ENCODE measurements around the gene DEDD. TPM values are rescaled to one million over a fixed set of nuclear protein-coding genes. Genes with fewer than 3 reads are reported as not detected.

Gene DEDD
- polyA plus RNA-seq, 1 of the 3 experiments (the other 2 are of a cell fraction): 45.0 TPM

DNA sequence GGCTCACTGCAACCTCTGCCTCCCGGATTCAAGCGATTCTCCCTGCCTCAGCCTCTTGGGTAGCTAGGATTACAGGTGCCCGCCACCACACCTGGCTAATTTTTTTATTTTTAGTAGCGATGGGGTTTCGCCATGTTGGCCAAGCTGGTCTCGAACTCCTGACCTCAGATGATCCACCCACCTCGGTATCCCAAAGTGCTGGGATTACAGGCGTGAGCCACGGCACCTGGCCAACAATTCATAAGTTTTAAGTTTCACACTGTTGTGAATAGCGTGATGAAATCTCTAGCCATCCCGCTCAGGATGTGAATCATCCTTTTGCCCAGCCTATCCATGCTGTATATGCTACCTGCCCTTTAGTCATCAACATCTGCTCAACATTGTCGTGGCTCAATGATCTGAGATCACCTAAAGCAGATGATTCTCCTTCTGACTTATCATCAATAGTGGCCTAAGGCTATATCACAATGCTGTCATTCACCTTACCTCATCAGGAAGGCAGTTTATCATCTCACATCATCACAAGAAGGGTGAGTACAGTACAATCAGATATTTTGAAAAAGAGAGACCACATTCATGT, 17.2 kb downstream of the DEDD start:
- 61% methylated on average over 12 of the region's 12 CpGs for WGBS (ENCODE audit: low lambda C conversion rate)
- H3K4me2 ChIP-seq: peak overlapping the region; percentile 92
- no peaks in the 10 kb centered on the region for H3K9me3 ChIP-seq
- H3K4me1 ChIP-seq (ENCODE audit: control insufficient read depth in 1 of 2, insufficient read depth in 2 of 2, low read depth in 1 of 2, low read length in 1 of 2): peaks cover 19 to 25% of the 10 kb centered on the region in 2 experiments; a peak in 3 of 4 replicates
- ChIA-PET POLR2A (no interaction called here), CTCF (interaction anchor here (2.2 kb wide), 1 partner anchor 18 kb away, joined by 6 read pairs; no protein-coding TSS in a partner anchor)
- H3K27ac ChIP-seq (ENCODE audit: low read depth in 2 of 2, low read length in 1 of 2): peak overlapping the region in 1 of 2 experiments; percentile 45; a peak in 2 of 4 replicates
- peaks cover 93% of the 10 kb centered on the region for H3K79me2 ChIP-seq (ENCODE audit: insufficient read depth)
- peaks cover 13 to 20% of the 10 kb centered on the region in 2 experiments for H3K36me3 ChIP-seq (replicated peaks in 1 of 2; ENCODE audit: control insufficient read depth in 1 of 2, insufficient read depth in 2 of 2, low read length in 1 of 2)
- H4K20me1 ChIP-seq (ENCODE audit: insufficient read depth): peaks cover 45% of the 10 kb centered on the region
- no peaks in the 10 kb centered on the region for H3K27me3 ChIP-seq (ENCODE audit: insufficient read depth)
- no peak overlapping the region for H3K4me3 ChIP-seq (ENCODE audit: low read depth in 2 of 2, low read length in 1 of 2)
- H3K9me2 ChIP-seq: no peaks in the 10 kb centered on the region
- DNase-seq: no peak
- no peak overlapping the region for H2AFZ ChIP-seq (ENCODE audit: low read depth)
- H3K9ac ChIP-seq: no peak overlapping the region
- peaks cover 15% of the 10 kb centered on the region for H3F3A ChIP-seq (replicated peaks; ENCODE audit: insufficient read depth)
- no peak for TF ChIP-seq RFX5 (IDR thresholded peaks at IDR 0.05; ENCODE audit: low read length)
- TF ChIP-seq SMC3 (IDR thresholded peaks at IDR 0.05; ENCODE audit: low read depth, low read length): no peak
- no peak for TF ChIP-seq CHD2 (IDR thresholded peaks at IDR 0.05; ENCODE audit: low read length, partially characterized antibody)
- TF ChIP-seq, protein P1, sequence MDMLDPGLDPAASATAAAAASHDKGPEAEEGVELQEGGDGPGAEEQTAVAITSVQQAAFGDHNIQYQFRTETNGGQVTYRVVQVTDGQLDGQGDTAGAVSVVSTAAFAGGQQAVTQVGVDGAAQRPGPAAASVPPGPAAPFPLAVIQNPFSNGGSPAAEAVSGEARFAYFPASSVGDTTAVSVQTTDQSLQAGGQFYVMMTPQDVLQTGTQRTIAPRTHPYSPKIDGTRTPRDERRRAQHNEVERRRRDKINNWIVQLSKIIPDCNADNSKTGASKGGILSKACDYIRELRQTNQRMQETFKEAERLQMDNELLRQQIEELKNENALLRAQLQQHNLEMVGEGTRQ (IDR thresholded peaks at IDR 0.05; ENCODE audit: borderline replicate concordance, low read depth, low read length): no peak
- TF ChIP-seq ELF1 (IDR thresholded peaks at IDR 0.05): no peak
- peak; percentile 72 for TF ChIP-seq FOSL2 (IDR thresholded peaks at IDR 0.05; ENCODE audit: borderline replicate concordance, low read depth)
- peak; percentile 59; the same call in 1 of the 2 replicates for TF ChIP-seq NFIC (IDR thresholded peaks at IDR 0.05; ENCODE audit: borderline replicate concordance)
- TF ChIP-seq GABPA (IDR thresholded peaks at IDR 0.05; ENCODE audit: low read depth): no peak
- TF ChIP-seq MAX (IDR thresholded peaks at IDR 0.05; ENCODE audit: low read depth): peak; percentile 50; the same call in 1 of the 2 replicates
- TF ChIP-seq MEF2A (IDR thresholded peaks at IDR 0.05; ENCODE audit: borderline replicate concordance, low read depth): no peak
- TF ChIP-seq MXI1 (IDR thresholded peaks at IDR 0.05; ENCODE audit: low read depth, low read length): no peak
- no peak for TF ChIP-seq TEAD4 (IDR thresholded peaks at IDR 0.05; ENCODE audit: borderline replicate concordance, insufficient read depth)
- TF ChIP-seq RXRA (IDR thresholded peaks at IDR 0.05; ENCODE audit: borderline replicate concordance, low read depth): no peak
- TF ChIP-seq, protein P2, sequence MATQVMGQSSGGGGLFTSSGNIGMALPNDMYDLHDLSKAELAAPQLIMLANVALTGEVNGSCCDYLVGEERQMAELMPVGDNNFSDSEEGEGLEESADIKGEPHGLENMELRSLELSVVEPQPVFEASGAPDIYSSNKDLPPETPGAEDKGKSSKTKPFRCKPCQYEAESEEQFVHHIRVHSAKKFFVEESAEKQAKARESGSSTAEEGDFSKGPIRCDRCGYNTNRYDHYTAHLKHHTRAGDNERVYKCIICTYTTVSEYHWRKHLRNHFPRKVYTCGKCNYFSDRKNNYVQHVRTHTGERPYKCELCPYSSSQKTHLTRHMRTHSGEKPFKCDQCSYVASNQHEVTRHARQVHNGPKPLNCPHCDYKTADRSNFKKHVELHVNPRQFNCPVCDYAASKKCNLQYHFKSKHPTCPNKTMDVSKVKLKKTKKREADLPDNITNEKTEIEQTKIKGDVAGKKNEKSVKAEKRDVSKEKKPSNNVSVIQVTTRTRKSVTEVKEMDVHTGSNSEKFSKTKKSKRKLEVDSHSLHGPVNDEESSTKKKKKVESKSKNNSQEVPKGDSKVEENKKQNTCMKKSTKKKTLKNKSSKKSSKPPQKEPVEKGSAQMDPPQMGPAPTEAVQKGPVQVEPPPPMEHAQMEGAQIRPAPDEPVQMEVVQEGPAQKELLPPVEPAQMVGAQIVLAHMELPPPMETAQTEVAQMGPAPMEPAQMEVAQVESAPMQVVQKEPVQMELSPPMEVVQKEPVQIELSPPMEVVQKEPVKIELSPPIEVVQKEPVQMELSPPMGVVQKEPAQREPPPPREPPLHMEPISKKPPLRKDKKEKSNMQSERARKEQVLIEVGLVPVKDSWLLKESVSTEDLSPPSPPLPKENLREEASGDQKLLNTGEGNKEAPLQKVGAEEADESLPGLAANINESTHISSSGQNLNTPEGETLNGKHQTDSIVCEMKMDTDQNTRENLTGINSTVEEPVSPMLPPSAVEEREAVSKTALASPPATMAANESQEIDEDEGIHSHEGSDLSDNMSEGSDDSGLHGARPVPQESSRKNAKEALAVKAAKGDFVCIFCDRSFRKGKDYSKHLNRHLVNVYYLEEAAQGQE (IDR thresholded peaks at IDR 0.05; ENCODE audit: low read depth, low read length): no peak
- no peak for TF ChIP-seq RCOR1 (IDR thresholded peaks at IDR 0.05; ENCODE audit: low read length)
- no peak for TF ChIP-seq ZBTB33 (IDR thresholded peaks at IDR 0.05; ENCODE audit: borderline replicate concordance, low read depth)
- no peak for TF ChIP-seq FOXM1 (IDR thresholded peaks at IDR 0.05; ENCODE audit: low read depth)
- TF ChIP-seq SIN3A (IDR thresholded peaks at IDR 0.05; ENCODE audit: borderline replicate concordance, low read depth, low read length): no peak
- TF ChIP-seq USF1 (IDR thresholded peaks at IDR 0.05; ENCODE audit: borderline replicate concordance, low read depth): no peak
- TF ChIP-seq EP300 (IDR thresholded peaks at IDR 0.05; ENCODE audit: borderline replicate concordance in 1 of 2, low read depth in 1 of 2, low read length in 1 of 2): peak in 1 of 2 experiments; percentile 31; a peak in 1 of 4 replicates
- TF ChIP-seq EZH2phosphoT487 (IDR thresholded peaks at IDR 0.05; ENCODE audit: borderline replicate concordance, low read depth): no peak
- peak; percentile 61 for TF ChIP-seq JUND (IDR thresholded peaks at IDR 0.05)
- no peak for TF ChIP-seq YY1 (IDR thresholded peaks at IDR 0.05; ENCODE audit: low read depth)
- no peak for TF ChIP-seq GATA2 (CRISPR knock-in tag; IDR thresholded peaks at IDR 0.05)
- no peak for TF ChIP-seq TAF1 (IDR thresholded peaks at IDR 0.05; ENCODE audit: borderline replicate concordance, low read depth, low read length)
- no peak for TF ChIP-seq FOXJ3 (CRISPR knock-in tag; IDR thresholded peaks at IDR 0.05)
